Coronary artery (tissue), 2 donors: ENCODE measurements around the gene NAA40.
A peak's percentile ranks its signal among the peaks of the same experiment; 100 is the strongest.

ENCODE experiments used
- DNase-seq: peaks from one replicate; pipeline ENCODE4 v3.0.0-alpha.2; 2017; ENCODE audit warnings: low spot score
- H3K27ac ChIP-seq, 2 donors: fragments of 200-600 bp; sonication (generic); one replicate each; pipeline ENCODE4 v1.5.1; 2016 to 2019
- H3K4me3 ChIP-seq: fragments of 200-600 bp; sonication (generic); 2 replicates; pipeline ENCODE4 v1.5.1; 2016; ENCODE audit warnings: mild to moderate bottlenecking, moderate library complexity
- TF ChIP-seq, protein P1 (sequence below): fragments of 200-600 bp; sonication (generic); IDR thresholded peaks from one replicate; pipeline ENCODE4 v1.5.1; 2019; ENCODE audit warnings: antibody characterized with exemption

The NAA40 gene

GRCh38 chr11:63897459-63898146 is 41.2 kb upstream of the NAA40 start:
- no peak for DNase-seq
- TF ChIP-seq, protein P1, sequence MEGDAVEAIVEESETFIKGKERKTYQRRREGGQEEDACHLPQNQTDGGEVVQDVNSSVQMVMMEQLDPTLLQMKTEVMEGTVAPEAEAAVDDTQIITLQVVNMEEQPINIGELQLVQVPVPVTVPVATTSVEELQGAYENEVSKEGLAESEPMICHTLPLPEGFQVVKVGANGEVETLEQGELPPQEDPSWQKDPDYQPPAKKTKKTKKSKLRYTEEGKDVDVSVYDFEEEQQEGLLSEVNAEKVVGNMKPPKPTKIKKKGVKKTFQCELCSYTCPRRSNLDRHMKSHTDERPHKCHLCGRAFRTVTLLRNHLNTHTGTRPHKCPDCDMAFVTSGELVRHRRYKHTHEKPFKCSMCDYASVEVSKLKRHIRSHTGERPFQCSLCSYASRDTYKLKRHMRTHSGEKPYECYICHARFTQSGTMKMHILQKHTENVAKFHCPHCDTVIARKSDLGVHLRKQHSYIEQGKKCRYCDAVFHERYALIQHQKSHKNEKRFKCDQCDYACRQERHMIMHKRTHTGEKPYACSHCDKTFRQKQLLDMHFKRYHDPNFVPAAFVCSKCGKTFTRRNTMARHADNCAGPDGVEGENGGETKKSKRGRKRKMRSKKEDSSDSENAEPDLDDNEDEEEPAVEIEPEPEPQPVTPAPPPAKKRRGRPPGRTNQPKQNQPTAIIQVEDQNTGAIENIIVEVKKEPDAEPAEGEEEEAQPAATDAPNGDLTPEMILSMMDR: no peak
- Histone ChIP-seq H3K4me3 (no peak overlapping the region), H3K27ac (no peak overlapping the region)

DNA sequence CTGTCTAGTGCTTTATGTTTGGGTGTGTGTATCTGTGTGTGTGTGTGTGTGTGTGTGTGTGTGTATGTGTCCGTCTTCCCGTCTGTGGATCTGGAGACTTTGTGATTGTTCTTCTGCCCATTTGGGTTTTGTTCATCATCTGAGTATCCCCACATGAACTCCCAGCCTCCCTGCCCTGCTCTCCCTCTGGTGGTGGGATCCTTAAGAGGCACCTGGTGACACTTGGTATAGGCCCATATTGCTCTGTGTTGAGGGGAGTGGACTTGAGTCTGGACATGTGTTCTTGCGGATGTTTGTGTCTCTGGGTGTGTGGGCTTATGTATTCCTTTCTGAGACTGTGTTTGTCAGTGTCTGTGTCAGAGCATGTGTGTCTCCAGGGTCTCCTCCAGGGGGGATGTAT is 37.1 kb upstream of the NAA40 start:
- DNase-seq: no peak
- no peak overlapping the region for H3K27ac ChIP-seq
- TF ChIP-seq, protein P1: no peak

DNA sequence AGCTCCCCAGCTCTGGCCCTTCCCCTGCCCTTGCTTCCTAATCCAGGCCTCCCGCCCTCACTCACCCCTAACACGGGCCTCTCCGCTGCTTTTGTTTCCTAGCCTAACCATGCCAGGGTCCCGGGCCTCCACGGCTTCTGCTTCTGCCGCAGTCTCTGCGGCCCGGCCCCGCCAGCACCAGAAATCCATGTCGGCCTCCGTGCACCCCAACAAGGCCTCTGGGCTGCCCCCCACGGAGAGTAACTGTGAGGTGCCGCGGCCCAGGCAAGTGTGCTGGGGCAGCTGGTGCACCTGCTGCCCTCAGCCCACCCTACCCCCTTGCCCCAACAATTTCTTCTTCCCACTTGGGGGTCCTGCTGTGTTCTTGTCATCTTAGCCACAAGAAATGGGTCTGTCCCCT is 34.9 kb upstream of the NAA40 start:
- no peak for DNase-seq
- Histone ChIP-seq H3K27ac (no peak overlapping the region), H3K4me3 (no peak overlapping the region)
- TF ChIP-seq, protein P1: no peak

More for the DNA sequence above, 37.1 kb upstream of the NAA40 start:
- H3K4me3 ChIP-seq: no peak overlapping the region

DNA sequence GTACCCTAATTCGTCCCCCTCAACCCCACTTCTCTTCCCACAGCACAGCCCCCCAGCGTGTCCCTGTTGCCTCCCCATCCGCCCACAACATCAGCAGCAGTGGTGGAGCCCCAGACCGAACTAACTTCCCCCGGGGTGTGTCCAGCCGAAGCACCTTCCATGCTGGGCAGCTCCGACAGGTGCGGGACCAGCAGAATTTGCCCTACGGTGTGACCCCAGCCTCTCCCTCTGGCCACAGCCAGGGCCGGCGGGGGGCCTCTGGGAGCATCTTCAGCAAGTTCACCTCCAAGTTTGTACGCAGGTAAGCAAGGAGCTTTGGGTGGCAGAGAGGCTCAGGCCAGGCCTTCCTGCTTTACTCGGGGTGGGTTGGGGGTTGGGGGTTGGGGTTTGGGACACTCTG is 34.1 kb upstream of the NAA40 start:
- Histone ChIP-seq H3K27ac (peak overlapping the region; percentile 39 to 72), H3K4me3 (no peak overlapping the region)
- no peak for DNase-seq
- TF ChIP-seq, protein P1: no peak

- TF ChIP-seq, protein P1: no peak
- Histone ChIP-seq H3K27ac (peak overlapping the region; percentile 39 to 72), H3K4me3 (no peak overlapping the region)
- no peak for DNase-seq
Measured at GRCh38 chr11:63905179-63905578, 33.6 kb upstream of the NAA40 start.

DNA sequence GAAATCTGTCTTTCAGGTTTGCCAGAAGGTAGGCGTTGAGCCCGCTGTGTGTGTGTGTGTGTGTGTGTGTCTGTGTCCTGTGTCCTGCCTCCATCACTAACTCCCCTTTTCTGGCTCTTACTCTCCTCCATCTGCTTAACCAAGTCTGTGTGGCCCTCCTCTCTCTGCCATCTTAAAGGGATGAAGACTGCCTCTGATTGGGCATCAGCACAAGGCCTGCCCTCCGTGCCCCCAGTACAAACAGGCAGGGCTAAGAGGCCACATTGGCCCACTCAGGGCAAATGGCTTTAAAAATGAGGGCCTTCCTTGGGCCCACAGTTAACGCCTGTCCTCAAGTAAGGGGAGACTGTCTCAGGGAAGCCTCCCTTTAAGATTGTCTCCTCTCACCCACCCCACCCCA is 32.7 kb upstream of the NAA40 start:
- no peak for DNase-seq
- H3K4me3 ChIP-seq: no peak overlapping the region
- TF ChIP-seq, protein P1: no peak
- no peak overlapping the region for H3K27ac ChIP-seq

DNA sequence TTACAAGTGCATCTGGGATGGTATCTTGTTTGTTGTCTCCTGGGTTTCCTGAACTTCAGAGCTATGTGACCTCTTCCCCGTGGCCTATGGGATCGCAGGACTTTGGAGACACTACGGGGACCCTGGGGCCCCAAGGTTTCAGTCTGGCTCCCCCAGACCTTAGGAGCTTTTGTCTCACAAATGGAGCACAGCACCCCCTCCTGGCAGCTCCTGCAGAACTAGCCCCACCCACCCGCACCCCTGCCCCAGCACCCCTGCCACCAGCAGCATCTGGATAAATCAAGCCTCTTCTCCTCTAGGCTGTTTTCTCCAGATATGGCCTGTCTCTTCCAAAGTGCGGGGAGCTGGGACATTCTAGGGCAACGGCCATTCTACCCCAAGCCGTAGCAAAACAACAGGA is 32.2 kb upstream of the NAA40 start:
- DNase-seq: no peak
- Histone ChIP-seq H3K4me3 (no peak overlapping the region), H3K27ac (no peak overlapping the region)
- TF ChIP-seq, protein P1: no peak
